HUDEP-2 (cell line): Measurements from ENCODE around the gene MORN3.

Source experiments
- DNase-seq, 76 experiments: peaks; one replicate each; lab custom pipeline; 2025; ENCODE audit not compliant: unreplicated experiment in 76 of 76; lab: John Stamatoyannopoulos, UW

MORN3 gene

GRCh38 chr12:121610239-121611149 is 59.0 kb downstream of the MORN3 start:
- DNase-seq, result no peak

GRCh38 chr12:121608301-121608700 is 61.2 kb downstream of the MORN3 start:
- no peak for DNase-seq

GRCh38 chr12:121603581-121603980 is 65.9 kb downstream of the MORN3 start:
- DNase-seq, result no peak

GRCh38 chr12:121602766-121603165 is 66.7 kb downstream of the MORN3 start:
- no peak for DNase-seq

- DNase-seq, result no peak
Observed at GRCh38 chr12:121600702-121601336, 68.6 kb downstream of the MORN3 start.
